Measurements from ENCODE around the gene NR1H4.
"Not testable (repeated sequence)": the region's sequence is repeated elsewhere in the genome, so short reads cannot be mapped to it uniquely, and the experiment has no call there.

The NR1H4 gene

GRCh38 chr12:100473716-100474150 lies at the start of gene NR1H4:
Gene NR1H4 (plus strand): TSS chr12:100473866. CDS start chr12:100493324, 19,458 bp downstream.
- Mint-ChIP-seq H3K9me3 (no peaks in the 10 kb centered on the region), H3K4me1 (no peaks in the 10 kb centered on the region), H3K4me3 (no peak within 1 kb of the TSS), H3K27me3 (peaks cover 6 to 12% of the 10 kb centered on the region in 2 donors), H3K27ac (no peak within 1 kb of the TSS), H3K36me3 (no peaks in the 10 kb centered on the region)
- ATAC-seq (replicated peaks) (no peak), DNase-seq (no peak)

- Mint-ChIP-seq H3K27me3 (peaks cover 0 to 5% of the 10 kb centered on the region in 2 donors), H3K9me3 (peaks cover 8 to 14% of the 10 kb centered on the region in 2 donors), H3K27ac (no peak overlapping the region), H3K4me3 (no peak overlapping the region), H3K4me1 (no peaks in the 10 kb centered on the region), H3K36me3 (no peaks in the 10 kb centered on the region)
- ATAC-seq (replicated peaks) (no peak), DNase-seq (no peak)
Measured at GRCh38 chr12:100426145-100426544, 47.5 kb upstream of the NR1H4 start.

GRCh38 chr12:100427078-100427477 lies 46.6 kb upstream of the NR1H4 start:
- Mint-ChIP-seq H3K27me3 (peaks cover 0 to 5% of the 10 kb centered on the region in 2 donors), H3K36me3 (no peaks in the 10 kb centered on the region), H3K4me3 (no peak overlapping the region), H3K4me1 (no peaks in the 10 kb centered on the region), H3K27ac (no peak overlapping the region), H3K9me3 (peaks cover 8 to 14% of the 10 kb centered on the region in 2 donors)
- no peak for ATAC-seq (replicated peaks)
- DNase-seq = no peak

- DNase-seq; H3K27ac Mint-ChIP-seq; H3K4me3 Mint-ChIP-seq; H3K4me1 Mint-ChIP-seq; H3K27me3 Mint-ChIP-seq; H3K36me3 Mint-ChIP-seq; ATAC-seq (replicated peaks): not testable (repeated sequence)
- peaks cover 10 to 14% of the 10 kb centered on the region in 2 donors for H3K9me3 Mint-ChIP-seq
Measured at GRCh38 chr12:100430251-100430650, 43.4 kb upstream of the NR1H4 start.

GRCh38 chr12:100433701-100434100 lies 40.0 kb upstream of the NR1H4 start:
- no peaks in the 10 kb centered on the region for H3K4me1 Mint-ChIP-seq
- no peak overlapping the region for H3K27ac Mint-ChIP-seq
- DNase-seq = no peak
- peaks cover 4% of the 10 kb centered on the region in 2 donors for H3K9me3 Mint-ChIP-seq
- H3K27me3 Mint-ChIP-seq = peaks cover 4 to 5% of the 10 kb centered on the region in 2 donors
- no peak overlapping the region for H3K4me3 Mint-ChIP-seq
- ATAC-seq (replicated peaks) = no peak
- no peaks in the 10 kb centered on the region for H3K36me3 Mint-ChIP-seq

GRCh38 chr12:100434177-100434576 lies 39.5 kb upstream of the NR1H4 start:
- peaks cover 4% of the 10 kb centered on the region in 2 donors for H3K9me3 Mint-ChIP-seq
- H3K4me1 Mint-ChIP-seq = no peaks in the 10 kb centered on the region
- DNase-seq = no peak

GRCh38 chr12:100435957-100436356 lies 37.7 kb upstream of the NR1H4 start:
- H3K4me3 Mint-ChIP-seq = no peak overlapping the region
- DNase-seq = no peak
- peaks cover 4 to 5% of the 10 kb centered on the region in 2 donors for H3K27me3 Mint-ChIP-seq

More at GRCh38 chr12:100434177-100434576, 39.5 kb upstream of the NR1H4 start:
- Mint-ChIP-seq H3K27me3 (peaks cover 4 to 5% of the 10 kb centered on the region in 2 donors), H3K4me3 (no peak overlapping the region), H3K27ac (no peak overlapping the region), H3K36me3 (no peaks in the 10 kb centered on the region)
- ATAC-seq (replicated peaks) = no peak

GRCh38 chr12:100437038-100437841 lies 36.4 kb upstream of the NR1H4 start:
- Mint-ChIP-seq H3K9me3 (peaks cover 0 to 2% of the 10 kb centered on the region in 2 donors), H3K36me3 (no peaks in the 10 kb centered on the region), H3K27ac (no peak overlapping the region), H3K4me1 (no peaks in the 10 kb centered on the region), H3K4me3 (no peak overlapping the region), H3K27me3 (peaks cover 4 to 5% of the 10 kb centered on the region in 2 donors)
- ATAC-seq (replicated peaks) = no peak
- DNase-seq = no peak

More at GRCh38 chr12:100435957-100436356, 37.7 kb upstream of the NR1H4 start:
- Mint-ChIP-seq H3K9me3 (peaks cover 0 to 3% of the 10 kb centered on the region in 2 donors), H3K27ac (no peak overlapping the region), H3K4me1 (no peaks in the 10 kb centered on the region), H3K36me3 (no peaks in the 10 kb centered on the region)
- ATAC-seq (replicated peaks) = no peak

GRCh38 chr12:100439797-100440196 lies 33.9 kb upstream of the NR1H4 start:
- no peak for DNase-seq
- ATAC-seq (replicated peaks) = no peak
- Mint-ChIP-seq H3K4me3 (no peak overlapping the region), H3K27ac (no peak overlapping the region), H3K4me1 (no peaks in the 10 kb centered on the region), H3K36me3 (no peaks in the 10 kb centered on the region), H3K9me3 (no peaks in the 10 kb centered on the region), H3K27me3 (peaks cover 4 to 5% of the 10 kb centered on the region in 2 donors)

GRCh38 chr12:100442403-100442802 lies 31.3 kb upstream of the NR1H4 start:
- no peak for ATAC-seq (replicated peaks)
- Mint-ChIP-seq H3K9me3 (no peaks in the 10 kb centered on the region), H3K27me3 (peaks cover 7 to 12% of the 10 kb centered on the region in 2 donors), H3K27ac (no peak overlapping the region), H3K4me1 (no peaks in the 10 kb centered on the region), H3K4me3 (no peak overlapping the region), H3K36me3 (no peaks in the 10 kb centered on the region)
- DNase-seq = no peak

GRCh38 chr12:100443434-100443833 lies 30.2 kb upstream of the NR1H4 start:
- Mint-ChIP-seq H3K36me3 (no peaks in the 10 kb centered on the region), H3K4me3 (no peak overlapping the region), H3K4me1 (no peaks in the 10 kb centered on the region), H3K27me3 (peaks cover 8 to 17% of the 10 kb centered on the region in 2 donors), H3K9me3 (no peaks in the 10 kb centered on the region), H3K27ac (no peak overlapping the region)
- ATAC-seq (replicated peaks) (no peak), DNase-seq (no peak)

GRCh38 chr12:100445081-100445481 lies 28.6 kb upstream of the NR1H4 start:
- Mint-ChIP-seq H3K4me3 (no peak overlapping the region), H3K36me3 (no peaks in the 10 kb centered on the region), H3K27me3 (peaks cover 8 to 16% of the 10 kb centered on the region in 2 donors), H3K9me3 (no peaks in the 10 kb centered on the region), H3K27ac (no peak overlapping the region), H3K4me1 (no peaks in the 10 kb centered on the region)
- DNase-seq (no peak), ATAC-seq (replicated peaks) (no peak)

GRCh38 chr12:100447381-100447780 lies 26.3 kb upstream of the NR1H4 start:
- Mint-ChIP-seq H3K4me3 (no peak overlapping the region), H3K4me1 (no peaks in the 10 kb centered on the region), H3K9me3 (no peaks in the 10 kb centered on the region), H3K27me3 (peaks cover 16 to 22% of the 10 kb centered on the region in 2 donors), H3K36me3 (no peaks in the 10 kb centered on the region), H3K27ac (no peak overlapping the region)
- no peak for ATAC-seq (replicated peaks)
- DNase-seq = no peak

- no peaks in the 10 kb centered on the region for H3K4me1 Mint-ChIP-seq
- no peak overlapping the region for H3K27ac Mint-ChIP-seq
- DNase-seq (no peak), ATAC-seq (replicated peaks) (no peak)
- peaks cover 16 to 22% of the 10 kb centered on the region in 2 donors for H3K27me3 Mint-ChIP-seq
- no peaks in the 10 kb centered on the region for H3K36me3 Mint-ChIP-seq
- no peaks in the 10 kb centered on the region for H3K9me3 Mint-ChIP-seq
- no peak overlapping the region for H3K4me3 Mint-ChIP-seq
Measured at GRCh38 chr12:100448656-100449055, 25.0 kb upstream of the NR1H4 start.

- H3K27me3 Mint-ChIP-seq = peaks cover 16 to 22% of the 10 kb centered on the region in 2 donors
- no peak overlapping the region for H3K4me3 Mint-ChIP-seq
- no peak for ATAC-seq (replicated peaks)
Measured at GRCh38 chr12:100450735-100451134, 22.9 kb upstream of the NR1H4 start.

More at GRCh38 chr12:100450735-100451134, 22.9 kb upstream of the NR1H4 start:
- Mint-ChIP-seq H3K36me3 (no peaks in the 10 kb centered on the region), H3K9me3 (no peaks in the 10 kb centered on the region), H3K4me1 (no peaks in the 10 kb centered on the region), H3K27ac (no peak overlapping the region)
- DNase-seq = no peak

Data from stimulated activated naive B cell treated with anti-CD40 and anti-IgM and Interleukin-4, amounts not matched to agents 10 μg/mL and 1 μg/mL and 100 μg/mL, for 72 hours (primary cell).